GM18511 (cell line): Measurements from ENCODE around the gene POTEC.
"Not testable (repeated sequence)": the region's sequence is repeated elsewhere in the genome, so short reads cannot be mapped to it uniquely, and the experiment has no call there.

Experiments
- ATAC-seq: cut with Tn5 transposase; IDR thresholded peaks from one replicate; pipeline ENCODE4 v1.9.1; 2021; ENCODE audit warnings: mild to moderate bottlenecking, moderate library complexity; ENCODE audit not compliant: unreplicated experiment

POTEC gene

GRCh38 chr18:14543446-14543964, at the start of gene POTEC:
POTEC (minus strand) TSS chr18:14543600; CDS start chr18:14543146, 454 bp downstream.
- not testable (repeated sequence) for ATAC-seq

GRCh38 chr18:14577971-14578370, 34.6 kb upstream of the POTEC start:
- no peak for ATAC-seq

GRCh38 chr18:14559502-14559901, 16.1 kb upstream of the POTEC start:
- not testable (repeated sequence) for ATAC-seq

- not testable (repeated sequence) for ATAC-seq
These were observed 11.7 kb downstream of the POTEC start for GRCh38 chr18:14531659-14532058.

- not testable (repeated sequence) for ATAC-seq
These were observed 32.7 kb downstream of the POTEC start for GRCh38 chr18:14510707-14511106.

GRCh38 chr18:14503691-14504090, 39.7 kb downstream of the POTEC start:
- ATAC-seq, result not testable (repeated sequence)

- not testable (repeated sequence) for ATAC-seq
These were observed 41.5 kb downstream of the POTEC start for GRCh38 chr18:14501894-14502293.

GRCh38 chr18:14489256-14490014, 54.0 kb downstream of the POTEC start:
- not testable (repeated sequence) for ATAC-seq

- not testable (repeated sequence) for ATAC-seq
These were observed 54.6 kb downstream of the POTEC start for GRCh38 chr18:14488789-14489188.

- not testable (repeated sequence) for ATAC-seq
These were observed 56.3 kb downstream of the POTEC start for GRCh38 chr18:14486926-14487580.

- ATAC-seq, result not testable (repeated sequence)
These were observed 64.3 kb downstream of the POTEC start for GRCh38 chr18:14479076-14479475.

GRCh38 chr18:14475520-14475919, 67.9 kb downstream of the POTEC start:
- ATAC-seq, result not testable (repeated sequence)

GRCh38 chr18:14474752-14475151, 68.6 kb downstream of the POTEC start:
- ATAC-seq, result not testable (repeated sequence)

GRCh38 chr18:14474007-14474720, 69.2 kb downstream of the POTEC start:
- ATAC-seq, result not testable (repeated sequence)

- ATAC-seq, result not testable (repeated sequence)
These were observed 70.0 kb downstream of the POTEC start for GRCh38 chr18:14473250-14474006.

GRCh38 chr18:14471286-14471685, 72.1 kb downstream of the POTEC start:
- ATAC-seq, result not testable (repeated sequence)

GRCh38 chr18:14470446-14470845, 73.0 kb downstream of the POTEC start:
- ATAC-seq, result not testable (repeated sequence)

- ATAC-seq, result not testable (repeated sequence)
These were observed 73.4 kb downstream of the POTEC start for GRCh38 chr18:14470046-14470445.

- not testable (repeated sequence) for ATAC-seq
These were observed 77.4 kb downstream of the POTEC start for GRCh38 chr18:14465989-14466388.
